ENCODE data around the gene MYZAP.

DNA sequence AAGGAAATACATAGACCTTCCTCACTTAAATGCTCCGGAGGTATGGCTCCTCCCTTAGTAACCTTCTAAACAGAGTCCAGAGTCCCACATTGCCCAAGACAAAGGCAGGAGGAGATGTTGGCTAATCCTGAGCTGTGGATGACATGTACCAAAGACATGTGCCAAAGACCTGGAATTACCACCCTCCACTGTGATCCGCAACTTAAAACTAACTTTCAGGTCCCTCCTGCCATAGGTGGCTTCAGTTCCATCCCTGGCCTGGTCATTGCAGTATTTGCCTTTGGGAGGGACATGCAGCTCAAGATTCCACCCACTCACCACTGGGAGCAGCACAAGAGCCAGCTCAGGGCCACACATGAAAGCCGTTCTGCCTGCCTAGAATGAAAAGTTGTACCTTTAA, 28.0 kb downstream of the MYZAP start:
- TF ChIP-seq, protein P1, sequence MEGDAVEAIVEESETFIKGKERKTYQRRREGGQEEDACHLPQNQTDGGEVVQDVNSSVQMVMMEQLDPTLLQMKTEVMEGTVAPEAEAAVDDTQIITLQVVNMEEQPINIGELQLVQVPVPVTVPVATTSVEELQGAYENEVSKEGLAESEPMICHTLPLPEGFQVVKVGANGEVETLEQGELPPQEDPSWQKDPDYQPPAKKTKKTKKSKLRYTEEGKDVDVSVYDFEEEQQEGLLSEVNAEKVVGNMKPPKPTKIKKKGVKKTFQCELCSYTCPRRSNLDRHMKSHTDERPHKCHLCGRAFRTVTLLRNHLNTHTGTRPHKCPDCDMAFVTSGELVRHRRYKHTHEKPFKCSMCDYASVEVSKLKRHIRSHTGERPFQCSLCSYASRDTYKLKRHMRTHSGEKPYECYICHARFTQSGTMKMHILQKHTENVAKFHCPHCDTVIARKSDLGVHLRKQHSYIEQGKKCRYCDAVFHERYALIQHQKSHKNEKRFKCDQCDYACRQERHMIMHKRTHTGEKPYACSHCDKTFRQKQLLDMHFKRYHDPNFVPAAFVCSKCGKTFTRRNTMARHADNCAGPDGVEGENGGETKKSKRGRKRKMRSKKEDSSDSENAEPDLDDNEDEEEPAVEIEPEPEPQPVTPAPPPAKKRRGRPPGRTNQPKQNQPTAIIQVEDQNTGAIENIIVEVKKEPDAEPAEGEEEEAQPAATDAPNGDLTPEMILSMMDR (IDR thresholded peaks at IDR 0.05) = no peak
- TF ChIP-seq, protein P2, sequence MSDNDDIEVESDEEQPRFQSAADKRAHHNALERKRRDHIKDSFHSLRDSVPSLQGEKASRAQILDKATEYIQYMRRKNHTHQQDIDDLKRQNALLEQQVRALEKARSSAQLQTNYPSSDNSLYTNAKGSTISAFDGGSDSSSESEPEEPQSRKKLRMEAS (CRISPR knock-in tag; IDR thresholded peaks at IDR 0.05) = no peak
- TF ChIP-seq NFYB (CRISPR knock-in tag; conservative IDR thresholded peaks at IDR 0.05; ENCODE audit: low read depth) (no peak), ZNF121 (CRISPR knock-in tag; IDR thresholded peaks at IDR 0.05) (no peak), FOXP1 (CRISPR knock-in tag; IDR thresholded peaks at IDR 0.05; ENCODE audit: borderline replicate concordance) (no peak), TP53 (CRISPR knock-in tag; IDR thresholded peaks at IDR 0.05) (no peak), KAT7 (CRISPR knock-in tag; IDR thresholded peaks at IDR 0.05; ENCODE audit: borderline replicate concordance) (no peak), JUN (CRISPR knock-in tag; IDR thresholded peaks at IDR 0.05) (no peak)
- TF ChIP-seq, protein P3, sequence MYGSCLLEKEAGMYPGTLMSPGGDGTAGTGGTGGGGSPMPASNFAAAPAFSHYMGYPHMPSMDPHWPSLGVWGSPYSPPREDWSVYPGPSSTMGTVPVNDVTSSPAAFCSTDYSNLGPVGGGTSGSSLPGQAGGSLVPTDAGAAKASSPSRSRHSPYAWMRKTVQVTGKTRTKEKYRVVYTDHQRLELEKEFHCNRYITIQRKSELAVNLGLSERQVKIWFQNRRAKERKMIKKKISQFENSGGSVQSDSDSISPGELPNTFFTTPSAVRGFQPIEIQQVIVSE (CRISPR knock-in tag; IDR thresholded peaks at IDR 0.05; ENCODE audit: borderline replicate concordance) = no peak
- TF ChIP-seq, protein P4, sequence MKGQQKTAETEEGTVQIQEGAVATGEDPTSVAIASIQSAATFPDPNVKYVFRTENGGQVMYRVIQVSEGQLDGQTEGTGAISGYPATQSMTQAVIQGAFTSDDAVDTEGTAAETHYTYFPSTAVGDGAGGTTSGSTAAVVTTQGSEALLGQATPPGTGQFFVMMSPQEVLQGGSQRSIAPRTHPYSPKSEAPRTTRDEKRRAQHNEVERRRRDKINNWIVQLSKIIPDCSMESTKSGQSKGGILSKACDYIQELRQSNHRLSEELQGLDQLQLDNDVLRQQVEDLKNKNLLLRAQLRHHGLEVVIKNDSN (CRISPR knock-in tag; IDR thresholded peaks at IDR 0.05) = no peak
- TF ChIP-seq, protein P5, sequence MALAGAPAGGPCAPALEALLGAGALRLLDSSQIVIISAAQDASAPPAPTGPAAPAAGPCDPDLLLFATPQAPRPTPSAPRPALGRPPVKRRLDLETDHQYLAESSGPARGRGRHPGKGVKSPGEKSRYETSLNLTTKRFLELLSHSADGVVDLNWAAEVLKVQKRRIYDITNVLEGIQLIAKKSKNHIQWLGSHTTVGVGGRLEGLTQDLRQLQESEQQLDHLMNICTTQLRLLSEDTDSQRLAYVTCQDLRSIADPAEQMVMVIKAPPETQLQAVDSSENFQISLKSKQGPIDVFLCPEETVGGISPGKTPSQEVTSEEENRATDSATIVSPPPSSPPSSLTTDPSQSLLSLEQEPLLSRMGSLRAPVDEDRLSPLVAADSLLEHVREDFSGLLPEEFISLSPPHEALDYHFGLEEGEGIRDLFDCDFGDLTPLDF (CRISPR knock-in tag; IDR thresholded peaks at IDR 0.05) = no peak
